GM12865 (cell line): ENCODE results near the gene LCORL.

Source experiments
- DNase-seq: peaks from one replicate; pipeline ENCODE4 v3.0.0; 2010; ENCODE audit warnings: low read depth
- H3K4me3 ChIP-seq: 2 replicates; pipeline ENCODE4 v1.5.1; 2011; ENCODE audit warnings: mild to moderate bottlenecking, low read depth, low read length, control low read depth
- CTCF ChIP-seq: IDR thresholded peaks from 2 replicates; pipeline ENCODE4 v1.5.1; 2011; ENCODE audit warnings: low read length, control low read depth, low read depth, inconsistent platforms; ENCODE audit not compliant: insufficient read depth; ENCODE audit errors: missing control alignments

LCORL gene

GRCh38 chr4:17995165-17995564 is 26.4 kb downstream of the LCORL start:
- no peak overlapping the region for H3K4me3 ChIP-seq
- TF ChIP-seq CTCF = no peak
- DNase-seq = no peak

- DNase-seq = no peak
- TF ChIP-seq CTCF = no peak
- H3K4me3 ChIP-seq = no peak overlapping the region
Measured at GRCh38 chr4:17985832-17986231, 35.7 kb downstream of the LCORL start.

GRCh38 chr4:17981063-17981462 is 40.5 kb downstream of the LCORL start:
- no peak for TF ChIP-seq CTCF
- no peak overlapping the region for H3K4me3 ChIP-seq
- DNase-seq = no peak

- no peak for DNase-seq
- TF ChIP-seq CTCF = no peak
- H3K4me3 ChIP-seq = no peak overlapping the region
Measured at GRCh38 chr4:17968721-17969120, 52.8 kb downstream of the LCORL start.

GRCh38 chr4:17967078-17967477 is 54.5 kb downstream of the LCORL start:
- no peak for DNase-seq
- TF ChIP-seq CTCF = no peak
- H3K4me3 ChIP-seq = no peak overlapping the region

- DNase-seq = no peak
- no peak overlapping the region for H3K4me3 ChIP-seq
- TF ChIP-seq CTCF = no peak
Measured at GRCh38 chr4:17966312-17966711, 55.2 kb downstream of the LCORL start.

- no peak overlapping the region for H3K4me3 ChIP-seq
- no peak for DNase-seq
- TF ChIP-seq CTCF = no peak
Measured at GRCh38 chr4:17964576-17964975, 57.0 kb downstream of the LCORL start.
